Non-pigmented ciliary epithelial cell (primary cell): ENCODE measurements around the gene C5orf63.
"Not testable (repeated sequence)": the region's sequence is repeated elsewhere in the genome, so short reads cannot be mapped to it uniquely, and the experiment has no call there.

Experiments used
- DNase-seq: peaks from one replicate; pipeline ENCODE4 v3.0.0-alpha.2; 2010; ENCODE audit warnings: low read depth

C5orf63 gene

DNA sequence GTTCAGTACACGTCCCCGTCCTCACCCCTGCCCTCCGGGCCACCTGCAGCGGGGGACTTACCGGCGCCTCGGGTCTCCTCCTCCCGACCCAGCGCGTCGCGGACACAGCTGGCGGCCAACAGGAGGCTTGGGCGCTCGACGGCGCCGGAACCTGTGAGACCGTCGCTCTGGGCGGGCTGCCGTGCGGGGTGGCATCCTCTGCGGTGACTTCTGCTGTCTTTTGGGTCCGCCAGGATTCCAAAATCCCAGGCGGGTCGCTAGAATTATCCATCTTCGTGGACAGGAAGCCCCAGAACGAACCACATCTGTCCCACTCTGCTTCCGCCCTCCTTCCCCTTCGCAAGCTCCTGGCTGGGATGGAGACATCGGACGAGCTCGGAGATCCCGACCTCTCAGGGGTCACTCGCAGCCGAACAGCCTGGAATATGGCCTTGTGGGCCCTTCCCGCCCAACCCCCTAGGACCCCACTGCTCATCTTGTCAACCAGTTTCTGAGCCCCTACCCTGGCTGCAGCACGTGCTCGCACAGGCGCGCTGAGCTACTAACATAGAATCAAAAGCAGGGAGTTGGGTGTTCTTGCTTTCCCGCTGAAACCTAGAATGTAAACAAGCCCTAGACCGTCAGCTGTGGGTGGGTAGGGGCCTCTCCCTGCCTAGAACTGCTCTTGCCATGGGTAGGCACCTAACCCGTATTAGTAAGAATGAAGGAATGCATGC is 42.0 kb downstream of the C5orf63 start:
- no peak for DNase-seq

DNA sequence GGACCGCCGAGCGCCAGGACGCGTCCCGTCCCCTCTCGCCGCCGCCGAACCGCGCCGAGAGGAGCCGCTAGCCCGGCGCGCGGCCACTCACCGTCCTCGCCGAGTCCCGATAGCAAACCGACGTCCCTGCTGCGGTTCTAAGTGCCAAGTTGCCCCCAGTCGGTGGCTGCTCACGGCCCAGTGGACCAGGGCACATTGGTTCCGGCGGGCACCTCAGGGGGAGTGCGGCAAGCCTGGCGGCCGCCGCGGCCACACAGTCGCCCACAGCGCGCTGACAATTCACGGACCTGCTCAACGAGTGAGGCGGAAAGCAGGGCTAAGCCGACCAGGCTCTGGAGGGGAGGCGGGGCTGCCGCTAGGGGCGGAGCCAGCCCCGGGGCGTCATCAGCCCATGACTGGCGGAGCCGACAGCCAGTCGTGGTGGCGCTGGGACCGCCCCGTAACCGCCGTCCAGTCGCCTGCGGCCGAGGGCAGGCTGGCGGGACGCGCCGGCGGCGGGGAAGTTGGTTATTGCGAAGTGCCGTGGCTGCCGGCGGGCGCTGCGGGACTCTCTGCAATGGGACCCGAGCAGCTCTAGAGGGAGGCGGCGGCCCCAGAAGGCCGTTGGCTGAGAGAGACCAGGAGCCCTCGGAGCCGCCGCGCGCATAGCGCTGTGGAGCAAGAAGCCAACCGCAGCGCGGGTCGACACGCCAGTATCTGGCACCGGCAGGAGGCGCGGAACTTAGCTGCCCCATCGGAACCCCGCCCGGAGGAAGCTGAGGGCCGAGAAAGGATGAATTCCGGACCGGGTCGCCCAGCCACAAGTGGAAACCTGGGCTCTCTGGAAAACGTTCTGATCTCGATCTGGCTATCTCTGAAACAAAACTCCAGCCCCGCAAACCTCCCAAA is 42.8 kb downstream of the C5orf63 start, which contains the start of gene MARCHF3:
Gene MARCHF3, minus strand, starts transcription at position 300 of the 888 bp plus-strand sequence. CDS start 112,387 bp downstream, outside the sequence.
- DNase-seq = peak; percentile 69

DNA sequence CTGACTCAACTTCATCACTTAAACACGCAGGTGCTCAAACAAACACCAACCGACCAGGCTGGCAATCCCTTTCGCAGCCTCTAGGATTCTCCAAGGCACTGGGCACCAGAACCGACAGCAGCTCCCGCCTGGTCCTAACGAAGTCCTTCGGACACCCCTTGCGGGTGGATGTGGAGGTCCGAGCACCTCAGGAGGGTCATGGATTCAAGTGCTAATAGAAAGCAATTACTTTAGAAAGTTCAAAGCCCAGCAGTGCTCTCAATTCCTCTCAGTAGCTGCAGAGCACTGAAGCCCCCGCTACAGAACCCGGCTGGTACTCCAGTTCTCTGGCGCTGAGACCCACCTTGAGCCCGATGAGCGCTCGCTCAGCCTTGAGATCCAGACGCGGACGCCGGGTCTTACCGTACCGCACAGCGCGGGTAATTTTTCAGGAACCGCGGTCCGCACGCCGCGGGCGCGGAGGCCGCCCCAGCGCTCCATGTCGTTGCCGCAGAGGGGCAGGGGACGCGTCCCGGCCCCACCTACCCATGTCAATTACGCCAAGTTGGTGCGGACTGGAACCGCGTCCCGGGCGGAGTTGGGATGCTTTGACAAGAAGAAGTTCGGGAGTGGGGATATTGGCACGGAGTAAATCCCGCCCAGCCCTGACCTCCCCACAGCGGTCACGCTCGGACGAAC is 43.6 kb downstream of the C5orf63 start:
- DNase-seq = no peak

DNA sequence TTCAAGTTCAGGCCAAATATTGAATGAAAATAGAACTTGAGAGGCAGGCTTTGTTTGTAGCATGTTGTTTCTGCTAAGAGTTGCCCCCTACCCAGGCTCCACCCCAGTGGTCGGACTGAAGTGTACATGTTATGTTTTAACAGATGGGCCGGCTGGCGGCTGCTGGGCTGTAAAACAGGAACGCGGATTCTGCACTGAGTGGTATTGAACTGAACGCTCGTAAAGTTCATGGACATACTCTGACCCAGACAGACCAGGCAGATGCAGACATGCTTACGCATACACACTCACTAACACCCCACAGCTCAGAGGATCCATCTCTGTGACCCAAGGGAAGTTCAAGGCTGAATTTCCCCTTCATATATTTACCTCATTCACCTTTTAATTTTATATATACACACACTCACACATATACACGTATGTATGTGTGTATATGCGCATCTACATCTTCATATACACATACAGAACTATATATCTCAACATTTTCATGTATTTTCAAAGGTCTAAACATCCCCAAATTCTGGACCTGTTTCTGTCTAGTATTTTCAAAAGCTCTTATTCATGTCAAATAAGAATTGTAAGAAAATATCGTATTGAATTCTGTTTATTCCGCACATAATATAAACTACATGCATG is 44.4 kb downstream of the C5orf63 start:
- no peak for DNase-seq

DNA sequence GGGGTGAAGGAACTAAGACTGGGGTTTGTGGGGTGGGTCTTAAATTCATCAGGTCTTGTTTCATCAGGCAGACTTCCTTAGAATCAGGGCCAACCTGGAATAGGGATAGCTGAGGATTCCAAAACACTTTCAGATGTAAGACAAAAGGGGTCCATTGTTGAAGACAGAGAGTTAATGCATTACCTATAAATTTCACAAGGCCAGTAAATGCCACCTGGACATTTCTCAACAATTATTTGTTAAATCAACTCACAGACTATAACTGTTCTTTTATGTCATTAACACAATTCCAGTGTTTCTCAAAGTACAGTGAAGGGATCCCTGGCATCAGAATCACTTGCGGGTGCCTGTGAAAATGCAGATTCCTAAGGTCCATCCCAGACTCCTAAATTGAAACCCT is 45.8 kb downstream of the C5orf63 start:
- no peak for DNase-seq

DNA sequence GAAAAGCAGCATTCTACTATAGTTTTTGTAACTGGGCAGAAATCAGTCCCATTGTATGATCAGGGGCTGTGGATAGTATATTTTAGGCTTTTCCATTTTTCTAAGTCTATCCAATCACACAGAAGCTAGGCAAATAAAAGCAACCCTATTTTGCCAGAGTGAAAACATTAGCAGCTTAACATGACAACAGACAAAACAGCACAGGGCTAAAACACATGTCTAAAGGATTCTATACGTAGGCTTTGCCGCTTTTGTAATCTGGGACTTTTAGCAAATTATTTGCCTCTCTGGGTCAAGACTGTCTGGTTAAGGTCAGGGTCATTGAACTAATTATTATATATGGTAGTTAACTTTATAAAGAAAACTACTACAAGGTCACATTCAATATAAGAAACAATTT is 47.1 kb downstream of the C5orf63 start:
- DNase-seq = no peak

DNA sequence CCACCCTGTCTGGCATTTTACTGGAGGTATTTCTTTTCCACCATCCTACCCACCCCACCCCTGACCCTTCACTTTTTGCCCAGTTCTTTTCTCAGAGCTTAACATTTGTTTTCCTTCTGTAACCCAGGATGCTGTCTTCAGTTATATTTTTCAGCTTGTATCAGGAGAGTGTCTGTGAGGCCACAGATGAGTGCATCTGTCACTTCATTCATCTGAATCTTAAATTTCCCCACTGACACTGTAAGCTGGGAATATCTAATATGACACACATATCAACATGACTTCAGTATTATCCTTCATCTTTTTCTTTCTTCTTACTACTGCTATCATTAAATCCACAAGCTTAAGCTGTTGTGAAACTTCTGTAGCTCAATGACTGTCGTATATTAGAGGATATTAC is 47.8 kb downstream of the C5orf63 start:
- DNase-seq = no peak

DNA sequence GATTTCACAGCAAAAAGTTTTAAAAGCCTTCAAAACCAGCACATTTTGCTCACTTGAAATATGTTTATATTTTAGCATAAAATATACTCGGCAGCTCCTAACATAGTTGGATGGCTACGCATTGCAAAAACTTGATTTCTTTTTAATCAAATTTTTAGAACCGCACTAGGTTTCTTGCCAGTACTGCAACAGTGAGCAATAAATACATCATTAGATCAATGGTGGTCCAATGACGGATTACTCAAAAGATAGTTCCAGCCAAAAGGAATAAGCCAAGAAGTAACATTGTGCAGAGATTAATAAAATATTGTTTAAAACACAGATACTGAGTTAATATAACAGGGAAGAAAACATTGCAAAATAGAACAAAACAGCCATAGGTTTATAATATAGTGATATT is 48.5 kb downstream of the C5orf63 start:
- no peak for DNase-seq

DNA sequence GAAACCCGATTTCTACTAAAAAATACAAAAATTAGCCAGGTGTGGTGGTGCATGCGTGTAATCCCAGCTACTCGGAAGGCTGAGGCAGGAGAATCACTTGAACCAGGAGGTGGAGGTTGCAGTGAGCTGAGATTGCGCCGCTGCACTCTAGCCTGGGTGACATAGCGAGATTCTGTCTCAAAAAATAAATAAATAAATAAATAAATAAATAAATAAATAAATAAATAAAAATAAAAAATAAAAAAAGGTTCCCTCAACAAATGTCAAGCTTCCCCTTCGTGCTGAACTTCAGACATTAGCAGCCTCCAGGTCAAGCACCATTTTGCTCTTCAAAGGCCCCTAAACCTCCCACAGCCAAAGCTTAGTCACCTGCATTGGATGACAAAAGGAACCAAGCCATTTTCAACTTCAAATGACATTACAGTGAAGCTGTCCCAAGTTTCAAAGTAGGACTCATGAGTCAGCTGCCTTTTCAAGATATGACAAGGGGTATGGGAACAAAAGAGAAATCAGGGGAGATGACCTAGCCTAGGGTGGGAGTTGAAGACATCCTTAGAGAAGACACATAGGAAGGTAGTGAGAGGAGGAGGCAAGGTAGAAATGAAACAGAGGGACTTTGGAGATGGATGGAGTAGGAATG is 49.6 kb downstream of the C5orf63 start:
- not testable (repeated sequence) for DNase-seq

DNA sequence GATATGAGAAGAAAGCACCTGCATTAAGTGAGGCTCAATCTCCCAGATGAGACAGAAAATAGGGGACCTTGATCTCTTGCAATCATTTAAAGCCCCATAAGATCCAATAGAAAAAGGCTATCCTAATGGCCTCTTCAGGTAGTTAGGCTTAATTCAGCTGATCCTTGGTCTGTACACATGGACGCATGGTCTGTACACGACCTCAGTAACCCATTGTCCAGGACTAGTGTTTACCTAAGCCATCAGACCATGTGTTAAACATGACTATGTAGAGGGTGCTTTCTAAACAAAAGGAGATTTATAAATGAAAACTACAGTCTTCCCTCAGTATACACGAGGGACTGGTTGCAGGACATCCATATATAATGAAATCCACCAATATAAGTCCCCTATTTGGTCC is 50.5 kb downstream of the C5orf63 start:
- DNase-seq = no peak

DNA sequence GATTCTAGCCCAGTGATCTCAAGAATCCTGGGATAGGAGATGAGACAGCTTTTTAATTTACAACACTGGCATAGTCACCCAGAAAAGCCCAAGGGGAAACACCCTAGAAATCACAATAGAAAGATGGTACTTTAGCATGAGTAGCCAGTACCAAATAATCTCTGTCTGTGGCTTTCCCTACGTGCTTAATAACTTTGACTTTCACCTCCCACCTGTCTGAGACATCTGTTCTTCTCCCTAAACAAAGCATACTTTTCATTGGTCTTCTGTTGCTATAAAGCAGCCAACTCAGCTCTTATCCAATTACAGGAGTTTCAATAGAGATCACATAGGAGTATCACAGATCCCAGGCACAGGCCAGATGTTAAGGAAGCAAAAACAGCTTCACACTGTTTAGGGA is 53.4 kb downstream of the C5orf63 start:
- DNase-seq = no peak

DNA sequence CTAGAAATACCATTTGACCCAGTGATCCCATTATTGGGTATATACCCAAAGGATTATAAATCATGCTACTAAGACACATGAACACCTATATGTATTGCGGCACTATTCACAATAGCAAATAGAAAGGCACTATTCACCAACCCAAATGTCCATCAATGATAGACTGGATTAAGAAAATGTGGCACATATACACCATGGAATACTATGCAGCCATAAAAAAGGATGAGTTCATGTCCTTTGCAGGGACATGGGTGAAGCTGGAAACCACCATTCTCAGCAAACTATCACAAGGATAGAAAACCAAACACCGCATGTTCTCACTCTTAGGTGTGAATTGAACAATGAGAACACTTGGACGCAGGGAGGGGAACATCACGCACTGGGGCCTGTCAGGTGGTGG is 56.6 kb downstream of the C5orf63 start:
- not testable (repeated sequence) for DNase-seq

DNA sequence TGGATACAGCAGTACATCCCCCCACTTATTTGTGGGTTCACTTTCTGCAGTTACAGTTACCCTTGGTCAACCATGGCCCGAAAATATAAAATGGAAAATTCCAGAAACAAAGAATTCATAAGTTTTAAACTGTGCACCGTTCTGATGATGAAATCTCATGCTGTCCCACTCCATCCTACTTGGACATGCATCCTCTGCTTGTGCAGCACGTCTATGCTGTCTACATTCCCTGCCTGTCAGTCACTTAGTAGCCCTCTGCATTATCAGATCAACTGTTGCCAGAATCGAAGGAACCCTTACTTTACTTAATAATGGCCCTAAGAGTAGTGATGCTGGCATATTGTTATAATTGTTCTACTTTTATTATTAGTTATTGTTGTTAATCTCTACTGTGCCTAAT is 57.6 kb downstream of the C5orf63 start:
- no peak for DNase-seq

DNA sequence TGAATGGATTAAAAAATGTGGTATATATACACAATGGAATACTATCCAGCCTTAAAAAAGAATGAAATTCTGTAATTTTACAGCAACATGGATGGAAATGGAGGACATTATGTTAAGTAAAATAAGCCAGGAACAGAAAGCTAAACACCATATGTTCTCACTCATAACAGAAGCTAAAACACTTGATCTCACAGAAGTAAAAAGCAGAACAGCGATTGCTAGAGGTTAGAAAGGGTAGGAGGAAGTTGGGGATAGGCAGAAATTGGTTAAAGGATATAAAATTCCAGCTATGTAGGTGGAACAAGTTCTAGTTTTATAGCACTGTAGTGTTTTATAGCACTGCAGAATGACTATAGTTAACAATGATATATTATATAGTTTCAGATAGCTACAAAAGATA is 58.7 kb downstream of the C5orf63 start:
- DNase-seq = no peak

DNA sequence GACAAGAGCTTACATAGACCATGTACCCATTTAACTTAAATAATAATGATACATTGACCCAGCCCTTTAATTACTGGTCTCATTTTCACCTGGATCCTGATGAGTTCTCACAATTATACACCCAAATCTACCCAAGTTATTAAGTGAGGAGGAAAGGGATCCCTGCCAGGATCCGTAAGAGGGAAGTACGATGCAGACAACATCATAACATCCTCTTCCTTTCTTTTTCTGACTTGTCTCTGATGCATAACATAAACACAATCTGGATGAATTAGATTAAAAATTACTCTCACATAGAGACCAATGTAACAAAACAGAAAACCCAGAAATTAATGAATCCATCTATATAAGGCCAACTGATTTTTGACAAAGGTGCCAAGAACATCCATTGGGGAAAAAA is 59.9 kb downstream of the C5orf63 start:
- DNase-seq = no peak

DNA sequence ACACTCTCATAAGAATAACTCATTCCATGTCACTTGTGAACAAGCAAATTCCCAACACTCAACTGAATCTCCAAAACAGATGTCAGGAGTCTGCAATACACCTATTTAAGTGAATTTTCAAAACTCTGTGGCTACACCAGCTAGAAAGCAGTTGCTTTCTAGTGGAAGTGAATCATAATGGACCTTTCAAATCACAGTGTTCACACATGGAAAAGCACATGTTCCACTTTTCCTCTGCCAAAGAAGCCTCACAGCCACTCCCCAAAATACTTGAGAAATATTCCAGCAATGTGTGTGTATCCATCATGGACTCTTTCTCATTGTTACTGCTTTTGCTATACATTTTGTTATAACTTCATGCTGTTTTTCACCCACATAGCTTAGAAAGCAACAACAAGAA is 60.4 kb downstream of the C5orf63 start:
- DNase-seq = no peak

DNA sequence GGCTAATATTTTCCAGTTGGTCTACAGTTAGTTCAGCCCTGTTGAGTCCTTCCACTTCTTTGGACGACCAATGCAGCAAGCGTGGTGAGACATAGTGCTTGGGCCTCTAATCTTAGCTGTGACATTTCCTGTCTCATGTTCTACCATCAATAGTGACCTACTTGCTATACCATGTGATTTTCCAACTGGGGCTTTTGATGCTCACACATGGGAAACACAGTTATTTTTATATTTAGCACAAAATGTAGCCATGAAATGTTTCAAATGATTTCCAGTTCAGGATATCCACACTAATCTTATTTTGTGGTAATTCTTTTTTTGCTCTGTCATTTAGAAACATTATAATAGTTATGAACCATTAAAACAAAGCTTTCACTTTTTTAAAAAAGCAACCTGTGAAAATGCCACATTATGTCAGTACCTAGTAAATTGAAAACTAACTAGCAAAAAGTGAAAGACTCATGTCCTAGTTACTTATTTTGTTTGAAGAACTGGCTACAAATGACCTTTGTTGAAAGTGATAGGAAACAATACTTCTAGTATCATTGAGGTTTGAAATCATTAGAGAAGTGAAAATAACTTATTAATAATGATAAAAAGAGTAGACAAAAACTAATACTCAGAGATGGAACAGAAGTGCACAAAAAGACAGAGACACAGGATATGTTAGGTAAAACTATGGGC is 61.2 kb downstream of the C5orf63 start:
- no peak for DNase-seq

DNA sequence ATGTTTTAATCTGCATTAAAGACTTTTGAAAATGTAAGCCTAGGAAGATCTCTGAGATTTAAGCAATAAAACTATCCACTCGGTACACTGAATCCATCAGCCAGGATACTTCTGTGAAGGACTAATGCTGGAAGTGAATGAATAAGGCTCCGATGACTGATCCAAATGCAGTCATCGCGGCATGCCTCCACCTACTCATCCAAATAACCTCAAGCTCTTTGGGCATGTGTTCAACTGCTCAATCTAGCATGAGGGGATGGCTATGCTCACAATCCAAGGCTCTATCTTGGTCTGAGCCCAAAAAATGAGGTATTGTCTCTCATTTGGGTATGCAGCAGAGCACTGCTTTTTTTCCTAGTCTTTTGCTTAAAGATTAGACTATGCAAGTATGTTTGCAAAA is 62.1 kb downstream of the C5orf63 start:
- peak; percentile 92 for DNase-seq

DNA sequence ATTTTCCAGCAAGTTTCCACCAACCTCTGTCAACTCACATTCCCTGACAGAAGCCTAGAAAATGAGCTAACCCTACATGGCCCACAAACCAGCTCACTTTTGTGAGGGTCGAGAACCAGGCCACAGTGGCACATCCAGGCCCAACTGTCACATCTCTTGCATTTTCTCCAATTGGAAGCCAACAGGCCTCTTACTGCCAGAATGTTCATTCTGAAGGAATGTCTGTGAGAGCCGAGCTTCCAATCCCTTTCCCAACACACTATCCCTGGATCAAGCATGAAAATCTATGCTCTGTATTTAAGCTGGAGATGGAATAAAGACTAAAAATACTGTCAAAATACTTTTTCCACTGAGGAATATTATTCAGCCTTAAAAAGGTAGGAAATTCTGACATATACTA is 62.9 kb downstream of the C5orf63 start:
- no peak for DNase-seq

DNA sequence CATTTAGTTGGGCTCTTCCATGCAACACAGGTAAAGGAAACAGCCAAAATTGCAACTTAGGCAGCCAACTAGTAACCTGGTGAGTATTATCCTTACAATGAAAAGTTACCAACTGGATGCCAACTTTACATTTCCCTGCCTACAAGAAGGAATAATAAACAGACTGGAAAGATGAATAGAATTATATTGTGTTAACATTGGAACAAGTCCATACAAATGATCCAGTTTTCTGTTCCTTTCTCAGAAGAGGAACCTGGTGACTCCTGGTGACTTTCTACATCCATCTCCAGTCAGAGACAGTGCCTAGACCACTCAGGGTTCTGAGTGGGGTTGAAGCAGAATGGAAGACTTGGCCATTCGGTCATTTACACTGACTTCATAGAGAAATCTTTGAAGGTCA is 63.5 kb downstream of the C5orf63 start:
- DNase-seq = no peak

DNA sequence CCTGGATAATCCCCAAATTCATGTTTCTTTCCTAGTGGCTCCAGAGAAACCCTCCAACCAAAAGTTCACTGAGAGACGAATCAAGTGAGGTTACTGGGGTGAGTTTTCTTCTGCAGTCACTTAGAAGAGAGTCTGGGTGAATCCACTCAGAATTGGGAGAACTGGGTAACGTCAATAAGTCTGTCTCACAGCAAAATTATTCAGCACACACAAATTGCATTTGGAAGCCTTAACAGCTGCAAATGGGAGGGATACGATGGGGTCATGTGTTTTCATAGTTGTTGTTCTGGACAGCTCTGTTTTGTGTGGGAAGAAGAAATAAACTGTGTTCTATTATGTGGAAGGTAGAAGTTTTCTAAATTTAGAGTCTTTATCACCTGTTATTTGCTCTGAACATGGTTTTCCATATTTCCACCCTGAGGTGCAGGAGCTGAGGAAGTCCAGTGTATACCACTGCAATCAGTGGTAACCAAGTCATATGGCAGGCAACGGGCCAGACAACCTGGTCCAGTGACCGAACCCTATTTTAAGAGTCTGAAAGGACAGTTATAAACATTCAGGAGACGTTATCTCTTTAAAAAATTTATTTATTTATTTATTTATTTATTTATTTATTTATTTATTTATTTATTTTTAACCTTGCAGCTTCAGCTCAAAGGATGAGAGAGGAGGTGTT is 64.9 kb downstream of the C5orf63 start:
- DNase-seq = no peak
